Activated T-helper 17 cell treated with anti-CD3 and anti-CD28 coated beads, Interleukin-2, amount 50 U/mL, for 72 hours (primary cell): ENCODE data around the gene KCNQ2. TPM values are rescaled to one million over a fixed set of nuclear protein-coding genes. Genes with fewer than 3 reads are reported as not detected.

Experiments used
- ATAC-seq: fragments of 150-1000 bp; cut with Tn5 transposase; replicated peaks from 2 replicates; pipeline ENCODE4 v1.10.0; 2021; ENCODE audit warnings: mild to moderate bottlenecking, moderate library complexity
- H3K27ac Mint-ChIP-seq: one replicate; pipeline ENCODE4 v1.8.0; 2022; ENCODE audit warnings: mixed read lengths
- H3K27me3 Mint-ChIP-seq: one replicate; pipeline ENCODE4 v1.8.0; 2022; ENCODE audit warnings: mixed read lengths
- H3K36me3 Mint-ChIP-seq: one replicate; pipeline ENCODE4 v1.8.0; 2022; ENCODE audit warnings: low read depth, mild to moderate bottlenecking, mixed read lengths
- H3K4me1 Mint-ChIP-seq: one replicate; pipeline ENCODE4 v1.8.0; 2022; ENCODE audit warnings: mixed read lengths
- H3K4me3 Mint-ChIP-seq: one replicate; pipeline ENCODE4 v1.8.0; 2022; ENCODE audit warnings: mild to moderate bottlenecking, mixed read lengths
- H3K9me3 Mint-ChIP-seq: one replicate; pipeline ENCODE4 v1.8.0; 2022; ENCODE audit warnings: mixed read lengths
- total RNA-seq, 2 donors: library from RNA; stranded (reverse); gene quantifications; one replicate each; pipeline ENCODE4 v1.2.3, GENCODE V29; 2022

The KCNQ2 gene
- total RNA-seq, 2 donors from 2014 or later: 0.66 TPM; not detected in 1

GRCh38 chr20:63378626-63379025 is 93.8 kb downstream of the KCNQ2 start:
- Mint-ChIP-seq H3K9me3 (no peaks in the 10 kb centered on the region), H3K27me3 (peaks cover 9% of the 10 kb centered on the region), H3K4me3 (no peak overlapping the region), H3K27ac (no peak overlapping the region), H3K4me1 (no peaks in the 10 kb centered on the region), H3K36me3 (no peaks in the 10 kb centered on the region)
- ATAC-seq: no peak

- ATAC-seq: no peak
- no peaks in the 10 kb centered on the region for H3K9me3 Mint-ChIP-seq
- H3K4me3 Mint-ChIP-seq: no peak overlapping the region
- no peaks in the 10 kb centered on the region for H3K4me1 Mint-ChIP-seq
- H3K27ac Mint-ChIP-seq: no peak overlapping the region
- no peaks in the 10 kb centered on the region for H3K36me3 Mint-ChIP-seq
- H3K27me3 Mint-ChIP-seq: peaks cover 9% of the 10 kb centered on the region
Measured at GRCh38 chr20:63377951-63378381, 94.5 kb downstream of the KCNQ2 start.

GRCh38 chr20:63377256-63377941 is 95.1 kb downstream of the KCNQ2 start:
- no peak for ATAC-seq
- no peaks in the 10 kb centered on the region for H3K36me3 Mint-ChIP-seq
- H3K27ac Mint-ChIP-seq: no peak overlapping the region
- H3K4me1 Mint-ChIP-seq: no peaks in the 10 kb centered on the region
- H3K4me3 Mint-ChIP-seq: no peak overlapping the region
- no peaks in the 10 kb centered on the region for H3K9me3 Mint-ChIP-seq
- peaks cover 14% of the 10 kb centered on the region for H3K27me3 Mint-ChIP-seq

GRCh38 chr20:63376283-63377250 is 95.9 kb downstream of the KCNQ2 start:
- H3K4me3 Mint-ChIP-seq: no peak overlapping the region
- ATAC-seq: no peak
- no peaks in the 10 kb centered on the region for H3K9me3 Mint-ChIP-seq
- peaks cover 14% of the 10 kb centered on the region for H3K27me3 Mint-ChIP-seq
- no peak overlapping the region for H3K27ac Mint-ChIP-seq
- no peaks in the 10 kb centered on the region for H3K4me1 Mint-ChIP-seq
- no peaks in the 10 kb centered on the region for H3K36me3 Mint-ChIP-seq

GRCh38 chr20:63375438-63375837 is 97.0 kb downstream of the KCNQ2 start:
- no peak overlapping the region for H3K4me3 Mint-ChIP-seq
- ATAC-seq: no peak
- no peaks in the 10 kb centered on the region for H3K9me3 Mint-ChIP-seq
- no peaks in the 10 kb centered on the region for H3K4me1 Mint-ChIP-seq
- H3K36me3 Mint-ChIP-seq: no peaks in the 10 kb centered on the region
- no peak overlapping the region for H3K27ac Mint-ChIP-seq
- peaks cover 19% of the 10 kb centered on the region for H3K27me3 Mint-ChIP-seq

GRCh38 chr20:63374504-63374903 is 98.0 kb downstream of the KCNQ2 start:
- H3K27me3 Mint-ChIP-seq: peaks cover 19% of the 10 kb centered on the region
- no peaks in the 10 kb centered on the region for H3K4me1 Mint-ChIP-seq
- H3K27ac Mint-ChIP-seq: no peak overlapping the region
- H3K36me3 Mint-ChIP-seq: no peaks in the 10 kb centered on the region
- no peak for ATAC-seq
- no peak overlapping the region for H3K4me3 Mint-ChIP-seq
- no peaks in the 10 kb centered on the region for H3K9me3 Mint-ChIP-seq

- H3K4me1 Mint-ChIP-seq: no peaks in the 10 kb centered on the region
- ATAC-seq: no peak
- H3K9me3 Mint-ChIP-seq: no peaks in the 10 kb centered on the region
- H3K4me3 Mint-ChIP-seq: no peak overlapping the region
- H3K27me3 Mint-ChIP-seq: peaks cover 19% of the 10 kb centered on the region
- no peak overlapping the region for H3K27ac Mint-ChIP-seq
- no peaks in the 10 kb centered on the region for H3K36me3 Mint-ChIP-seq
Measured at GRCh38 chr20:63373996-63374395, 98.5 kb downstream of the KCNQ2 start.

GRCh38 chr20:63372971-63373885 is 99.2 kb downstream of the KCNQ2 start:
- no peaks in the 10 kb centered on the region for H3K9me3 Mint-ChIP-seq
- H3K27ac Mint-ChIP-seq: no peak overlapping the region
- no peak overlapping the region for H3K4me3 Mint-ChIP-seq
- no peaks in the 10 kb centered on the region for H3K4me1 Mint-ChIP-seq
- no peak for ATAC-seq
- no peaks in the 10 kb centered on the region for H3K36me3 Mint-ChIP-seq
- peaks cover 15% of the 10 kb centered on the region for H3K27me3 Mint-ChIP-seq

GRCh38 chr20:63371291-63371865 is 101.1 kb downstream of the KCNQ2 start:
- Mint-ChIP-seq H3K36me3 (no peaks in the 10 kb centered on the region), H3K27me3 (peaks cover 15% of the 10 kb centered on the region), H3K4me1 (no peaks in the 10 kb centered on the region), H3K9me3 (no peaks in the 10 kb centered on the region), H3K27ac (no peak overlapping the region), H3K4me3 (no peak overlapping the region)
- no peak for ATAC-seq

- no peak for ATAC-seq
- no peaks in the 10 kb centered on the region for H3K4me1 Mint-ChIP-seq
- H3K9me3 Mint-ChIP-seq: no peaks in the 10 kb centered on the region
- H3K4me3 Mint-ChIP-seq: no peak overlapping the region
- no peak overlapping the region for H3K27ac Mint-ChIP-seq
- peaks cover 14% of the 10 kb centered on the region for H3K27me3 Mint-ChIP-seq
- no peaks in the 10 kb centered on the region for H3K36me3 Mint-ChIP-seq
Measured at GRCh38 chr20:63370618-63371187, 101.8 kb downstream of the KCNQ2 start.

- Mint-ChIP-seq H3K4me1 (no peaks in the 10 kb centered on the region), H3K27me3 (peaks cover 18% of the 10 kb centered on the region), H3K36me3 (no peaks in the 10 kb centered on the region), H3K27ac (no peak overlapping the region), H3K4me3 (no peak overlapping the region), H3K9me3 (no peaks in the 10 kb centered on the region)
- ATAC-seq: no peak
Measured at GRCh38 chr20:63369724-63370617, 102.5 kb downstream of the KCNQ2 start.

- Mint-ChIP-seq H3K4me3 (no peak overlapping the region), H3K27ac (no peak overlapping the region), H3K4me1 (no peaks in the 10 kb centered on the region), H3K9me3 (no peaks in the 10 kb centered on the region), H3K27me3 (peaks cover 18% of the 10 kb centered on the region), H3K36me3 (no peaks in the 10 kb centered on the region)
- no peak for ATAC-seq
Measured at GRCh38 chr20:63369024-63369530, 103.4 kb downstream of the KCNQ2 start.

GRCh38 chr20:63368151-63368550 is 104.3 kb downstream of the KCNQ2 start:
- no peaks in the 10 kb centered on the region for H3K9me3 Mint-ChIP-seq
- no peak for ATAC-seq
- no peaks in the 10 kb centered on the region for H3K4me1 Mint-ChIP-seq
- peaks cover 18% of the 10 kb centered on the region for H3K27me3 Mint-ChIP-seq
- H3K4me3 Mint-ChIP-seq: no peak overlapping the region
- H3K27ac Mint-ChIP-seq: no peak overlapping the region
- no peaks in the 10 kb centered on the region for H3K36me3 Mint-ChIP-seq
